Mammary epithelial cell (primary cell): Measurements from ENCODE around the gene NOTO.
"Not testable (repeated sequence)": the region's sequence is repeated elsewhere in the genome, so short reads cannot be mapped to it uniquely, and the experiment has no call there.

Source experiments
- EZH2 ChIP-seq: IDR thresholded peaks from 2 replicates; pipeline ENCODE4 v1.6.1; 2012; ENCODE audit warnings: low read length, inconsistent platforms, borderline replicate concordance
- TF ChIP-seq, protein P1 (sequence below), 2 donors: IDR thresholded peaks in 1 of 2; conservative IDR thresholded peaks in 1 of 2; 2 replicates each; pipeline ENCODE4 v1.5.1; 2011 to 2012; ENCODE audit warnings: inconsistent platforms in 2 of 2, low read length in 2 of 2, mild to moderate bottlenecking in 2 of 2, control low read depth in 1 of 2, low read depth in 1 of 2; ENCODE audit not compliant: insufficient read depth in 1 of 2; ENCODE audit errors: extremely low read depth in 1 of 2

GRCh38 chr2:73166813-73167212, 35.6 kb upstream of the NOTO start:
- TF ChIP-seq, protein P1, sequence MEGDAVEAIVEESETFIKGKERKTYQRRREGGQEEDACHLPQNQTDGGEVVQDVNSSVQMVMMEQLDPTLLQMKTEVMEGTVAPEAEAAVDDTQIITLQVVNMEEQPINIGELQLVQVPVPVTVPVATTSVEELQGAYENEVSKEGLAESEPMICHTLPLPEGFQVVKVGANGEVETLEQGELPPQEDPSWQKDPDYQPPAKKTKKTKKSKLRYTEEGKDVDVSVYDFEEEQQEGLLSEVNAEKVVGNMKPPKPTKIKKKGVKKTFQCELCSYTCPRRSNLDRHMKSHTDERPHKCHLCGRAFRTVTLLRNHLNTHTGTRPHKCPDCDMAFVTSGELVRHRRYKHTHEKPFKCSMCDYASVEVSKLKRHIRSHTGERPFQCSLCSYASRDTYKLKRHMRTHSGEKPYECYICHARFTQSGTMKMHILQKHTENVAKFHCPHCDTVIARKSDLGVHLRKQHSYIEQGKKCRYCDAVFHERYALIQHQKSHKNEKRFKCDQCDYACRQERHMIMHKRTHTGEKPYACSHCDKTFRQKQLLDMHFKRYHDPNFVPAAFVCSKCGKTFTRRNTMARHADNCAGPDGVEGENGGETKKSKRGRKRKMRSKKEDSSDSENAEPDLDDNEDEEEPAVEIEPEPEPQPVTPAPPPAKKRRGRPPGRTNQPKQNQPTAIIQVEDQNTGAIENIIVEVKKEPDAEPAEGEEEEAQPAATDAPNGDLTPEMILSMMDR (conservative IDR thresholded peaks at IDR 0.05 in 1 of 2, IDR thresholded peaks at IDR 0.05 in 1 of 2; ENCODE audit: extremely low read depth in 1 of 2, insufficient read depth in 1 of 2, low read depth in 1 of 2, low read length in 2 of 2): not testable (repeated sequence)
- not testable (repeated sequence) for TF ChIP-seq EZH2
